Placental epithelial cell (primary cell): ENCODE data around the gene HENMT1. TPM values are rescaled to one million over a fixed set of nuclear protein-coding genes. Genes with fewer than 3 reads are reported as not detected.

ENCODE experiments used
- total RNA-seq: library from RNA; depleted of rRNA; stranded (reverse); fragments of >200 nt; gene quantifications from 2 replicates; pipeline ENCODE4 v1.2.3, GENCODE V29; 2012

The HENMT1 gene
- 10.2 and 10.6 TPM in 2 replicates for total RNA-seq

GRCh38 chr1:108661030-108661609 is at the start of gene HENMT1:
Gene HENMT1 (minus strand): TSS chr1:108661093. CDS start chr1:108659884, 1,209 bp downstream.

GRCh38 chr1:108691942-108692723 is 31.2 kb upstream of the HENMT1 start, which contains the start of gene PRPF38B:
Gene PRPF38B (plus strand): TSS chr1:108692310. CDS start chr1:108692592, 282 bp downstream.

Other genes with a start within 250 kb of the HENMT1 start
- not detected in 2 replicates for gene NBPF6, start 210.8 kb downstream of the HENMT1 start, total RNA-seq
- 1.6 and 3.1 TPM in 2 replicates for gene EEIG2, start 101.0 kb downstream of the HENMT1 start, total RNA-seq
- 13.3 and 19.2 TPM in 2 replicates for gene PRPF38B, start 31.2 kb upstream of the HENMT1 start, total RNA-seq
- gene FNDC7, start 51.8 kb upstream of the HENMT1 start, total RNA-seq, result 0.11 TPM in 1 of 2 replicates, not detected in the other
- gene STXBP3, start 85.6 kb upstream of the HENMT1 start, total RNA-seq, result 43.1 and 62.0 TPM in 2 replicates
- 3.5 and 5.1 TPM in 2 replicates for gene AKNAD1, start 196.0 kb upstream of the HENMT1 start, total RNA-seq
- gene GPSM2, start 215.9 kb upstream of the HENMT1 start, total RNA-seq, result 90.3 and 113 TPM in 2 replicates